PFSK-1 (cell line): ENCODE results near the gene CENPS.

Experiments used
- FOXP2 ChIP-seq: optimal IDR thresholded peaks from 2 replicates; pipeline ENCODE3; 2011; ENCODE audit warnings: borderline replicate concordance, control low read depth, inconsistent platforms; ENCODE audit not compliant: insufficient read depth; ENCODE audit errors: extremely low read length, extremely low read depth
- POLR2AphosphoS5 ChIP-seq: IDR thresholded peaks from 2 replicates; pipeline ENCODE4 v1.6.1; 2012; ENCODE audit warnings: low read depth, mild to moderate bottlenecking, control low read depth, low read length, moderate library complexity
- REST ChIP-seq, 2 experiments: IDR thresholded peaks; 2 replicates each; pipeline versions ENCODE4 v1.6.1 to v1.8.0; 2011 to 2012; ENCODE audit warnings: low read depth in 2 of 2, low read length in 2 of 2, control low read depth in 1 of 2, inconsistent platforms in 1 of 2, mild to moderate bottlenecking in 1 of 2, moderate library complexity in 1 of 2; ENCODE audit not compliant: insufficient read depth in 1 of 2
- SIN3A ChIP-seq: IDR thresholded peaks from 2 replicates; pipeline ENCODE4 v1.6.1; 2012; ENCODE audit warnings: mild to moderate bottlenecking, low read length, moderate library complexity, borderline replicate concordance; ENCODE audit not compliant: insufficient read depth
- TAF1 ChIP-seq: IDR thresholded peaks from 2 replicates; pipeline ENCODE4 v1.6.1; 2012; ENCODE audit warnings: low read length, control low read depth, borderline replicate concordance; ENCODE audit not compliant: insufficient read depth

The CENPS gene

GRCh38 chr1:10457875-10458274, 27.6 kb downstream of the CENPS start:
- TF ChIP-seq TAF1, result no peak
- TF ChIP-seq POLR2AphosphoS5, result peak; percentile 28; the same call in 1 of the 2 replicates

GRCh38 chr1:10459184-10459583, 29.0 kb downstream of the CENPS start:
- TF ChIP-seq POLR2AphosphoS5 (no peak), SIN3A (no peak), FOXP2 (no peak), TAF1 (no peak), REST (IDR thresholded peaks at IDR 0.05; ENCODE audit: insufficient read depth in 1 of 2, low read depth in 2 of 2, low read length in 2 of 2) (no peak)

- TF ChIP-seq TAF1 (no peak), REST (IDR thresholded peaks at IDR 0.05; ENCODE audit: insufficient read depth in 1 of 2, low read depth in 2 of 2, low read length in 2 of 2) (no peak), SIN3A (no peak), POLR2AphosphoS5 (no peak), FOXP2 (no peak)
These were observed 36.8 kb downstream of the CENPS start for GRCh38 chr1:10467078-10467477.

- TF ChIP-seq POLR2AphosphoS5, result no peak
- TF ChIP-seq TAF1, result no peak
- no peak for TF ChIP-seq SIN3A
- TF ChIP-seq FOXP2, result no peak
- TF ChIP-seq REST (IDR thresholded peaks at IDR 0.05; ENCODE audit: insufficient read depth in 1 of 2, low read depth in 2 of 2, low read length in 2 of 2), result no peak
These were observed 39.8 kb downstream of the CENPS start for GRCh38 chr1:10470043-10470442.

- TF ChIP-seq REST (IDR thresholded peaks at IDR 0.05; ENCODE audit: insufficient read depth in 1 of 2, low read depth in 2 of 2, low read length in 2 of 2), result no peak
- no peak for TF ChIP-seq TAF1
- TF ChIP-seq FOXP2, result no peak
- TF ChIP-seq SIN3A, result no peak
- no peak for TF ChIP-seq POLR2AphosphoS5
These were observed 41.4 kb downstream of the CENPS start for GRCh38 chr1:10471411-10472219.
